GM19397 (cell line): ENCODE results near the gene GNG7.
"Not testable (repeated sequence)": the region's sequence is repeated elsewhere in the genome, so short reads cannot be mapped to it uniquely, and the experiment has no call there.

Source experiments
- ATAC-seq: cut with Tn5 transposase; IDR thresholded peaks from one replicate; pipeline ENCODE4 v1.9.1; 2021; ENCODE audit warnings: mild to moderate bottlenecking, moderate library complexity; ENCODE audit not compliant: unreplicated experiment

The GNG7 gene

DNA sequence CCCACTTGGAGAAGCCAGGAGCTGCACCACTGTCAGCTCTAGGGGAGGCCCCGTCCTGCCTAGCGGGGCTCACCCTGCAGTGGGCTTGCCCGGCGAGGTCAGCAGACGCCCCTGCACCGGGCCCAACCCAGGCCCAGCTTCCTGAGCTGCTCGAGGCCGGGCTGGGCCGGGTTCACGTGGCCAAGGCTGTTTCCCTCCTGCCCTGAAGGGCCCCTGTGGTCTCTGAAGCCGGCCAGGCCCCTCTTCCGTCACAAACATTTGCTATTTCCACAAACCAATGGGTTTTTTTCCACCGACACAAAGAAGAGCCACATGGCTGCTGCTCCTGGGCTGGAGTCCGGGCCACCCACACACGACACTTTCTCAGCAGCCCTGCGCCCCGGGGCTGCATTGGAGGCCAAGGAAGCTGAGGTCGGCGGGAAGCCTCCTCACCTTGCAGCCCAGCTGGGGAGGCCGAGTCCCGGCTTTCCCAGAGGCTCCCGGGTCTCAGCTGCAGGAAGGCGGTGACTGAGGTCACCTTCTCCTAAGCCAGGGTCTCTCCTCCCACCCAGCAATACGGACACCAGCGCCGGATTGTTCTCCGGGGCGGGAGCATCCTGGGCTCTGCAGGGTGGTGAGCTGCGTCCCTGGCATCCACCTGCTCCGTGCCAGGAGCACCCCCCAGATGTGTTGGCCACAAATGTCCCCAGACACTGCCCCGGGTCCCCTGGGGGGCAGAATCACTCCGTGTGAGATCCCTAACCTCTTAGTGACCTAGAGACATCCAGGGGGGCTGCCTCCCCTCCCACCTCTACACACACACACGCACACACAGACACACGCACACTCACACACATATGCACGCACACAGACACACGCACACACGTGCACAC lies 146.0 kb downstream of the GNG7 start:
- ATAC-seq, result no peak

DNA sequence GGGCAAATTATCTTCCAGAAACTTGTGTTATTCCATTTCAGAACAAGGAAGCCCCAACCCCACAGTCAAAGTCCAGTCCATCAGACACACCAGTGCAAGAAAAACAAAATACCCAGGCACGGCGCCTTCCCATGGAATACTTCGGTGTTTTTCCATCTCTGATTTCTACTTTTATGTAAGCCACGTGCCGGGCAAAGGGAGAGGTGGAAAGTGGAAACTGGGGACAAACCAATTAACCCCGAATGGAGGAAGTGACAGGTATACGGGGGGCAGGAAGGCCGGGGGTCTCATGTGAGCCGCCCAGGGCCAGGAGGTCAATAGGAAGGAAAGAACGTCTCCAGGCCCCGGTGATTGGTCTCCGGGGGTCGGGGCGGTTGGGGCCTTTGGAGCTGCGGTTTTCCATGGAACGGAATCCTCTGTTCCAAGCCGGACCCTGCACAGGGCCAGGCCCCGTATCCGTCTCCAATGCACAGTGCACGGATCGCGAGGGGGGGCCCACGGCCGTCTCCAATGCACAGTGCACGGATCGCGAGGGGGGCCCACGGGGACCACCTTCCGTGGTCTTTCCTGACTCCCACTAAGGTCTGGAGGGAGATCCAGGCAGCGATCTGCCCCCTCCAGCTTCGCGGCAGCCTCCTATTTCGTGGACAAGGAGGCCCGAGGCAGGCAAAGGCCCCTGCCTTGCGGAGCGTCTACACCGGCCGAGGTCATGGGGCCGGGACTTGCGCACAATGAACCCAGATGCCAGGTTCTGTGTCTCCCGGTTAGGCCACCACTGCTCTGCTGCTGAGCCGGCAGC lies 146.9 kb downstream of the GNG7 start:
- no peak for ATAC-seq

- ATAC-seq, result no peak
Observed at GRCh38 chr19:2554856-2555255, 147.6 kb downstream of the GNG7 start.

GRCh38 chr19:2553510-2553909 lies 149.0 kb downstream of the GNG7 start:
- ATAC-seq, result no peak

GRCh38 chr19:2552859-2553258 lies 149.6 kb downstream of the GNG7 start:
- ATAC-seq, result peak; percentile 55

DNA sequence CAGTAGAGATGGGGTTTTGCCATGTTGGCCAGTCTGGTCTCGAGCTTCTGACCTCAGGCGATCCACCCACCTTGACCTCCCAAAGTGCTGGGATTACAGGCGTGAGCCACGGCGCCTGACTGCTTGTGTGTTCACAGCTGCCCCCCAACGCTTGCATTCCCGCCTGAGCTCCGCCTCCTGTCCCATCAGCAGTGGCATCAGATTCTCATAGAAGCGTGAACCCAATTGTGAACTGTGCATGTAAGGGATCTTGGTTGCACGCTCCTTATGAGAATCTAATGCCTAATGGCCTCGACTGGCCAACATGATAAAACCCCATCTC lies 150.7 kb downstream of the GNG7 start:
- no peak for ATAC-seq

- no peak for ATAC-seq
Observed at GRCh38 chr19:2551172-2551863, 151.2 kb downstream of the GNG7 start.

GRCh38 chr19:2550431-2551171 lies 151.9 kb downstream of the GNG7 start:
- no peak for ATAC-seq

GRCh38 chr19:2549701-2550191 lies 152.7 kb downstream of the GNG7 start:
- ATAC-seq, result no peak

DNA sequence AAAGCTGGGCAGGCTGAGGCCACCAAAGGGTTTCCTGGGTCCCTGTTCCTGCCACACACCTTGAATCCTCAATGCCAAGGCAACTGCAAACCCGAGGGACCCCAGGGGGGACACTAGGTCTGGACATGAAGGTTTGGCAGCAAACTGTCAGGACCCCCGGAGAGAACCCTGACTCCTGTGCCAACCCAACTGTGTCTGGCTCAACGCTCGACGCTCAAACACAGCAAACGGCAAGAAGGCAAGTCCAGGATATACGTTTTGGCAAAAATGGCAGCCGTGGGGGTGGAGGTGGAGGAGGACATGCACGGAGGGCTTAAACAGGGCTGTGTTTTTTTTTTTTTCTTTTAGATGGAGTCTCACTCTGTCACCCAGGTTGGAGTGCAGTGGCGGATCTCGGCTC lies 153.5 kb downstream of the GNG7 start:
- no peak for ATAC-seq

GRCh38 chr19:2547721-2548120 lies 154.8 kb downstream of the GNG7 start:
- ATAC-seq, result no peak

- no peak for ATAC-seq
Observed at GRCh38 chr19:2547033-2547680, 155.3 kb downstream of the GNG7 start.

DNA sequence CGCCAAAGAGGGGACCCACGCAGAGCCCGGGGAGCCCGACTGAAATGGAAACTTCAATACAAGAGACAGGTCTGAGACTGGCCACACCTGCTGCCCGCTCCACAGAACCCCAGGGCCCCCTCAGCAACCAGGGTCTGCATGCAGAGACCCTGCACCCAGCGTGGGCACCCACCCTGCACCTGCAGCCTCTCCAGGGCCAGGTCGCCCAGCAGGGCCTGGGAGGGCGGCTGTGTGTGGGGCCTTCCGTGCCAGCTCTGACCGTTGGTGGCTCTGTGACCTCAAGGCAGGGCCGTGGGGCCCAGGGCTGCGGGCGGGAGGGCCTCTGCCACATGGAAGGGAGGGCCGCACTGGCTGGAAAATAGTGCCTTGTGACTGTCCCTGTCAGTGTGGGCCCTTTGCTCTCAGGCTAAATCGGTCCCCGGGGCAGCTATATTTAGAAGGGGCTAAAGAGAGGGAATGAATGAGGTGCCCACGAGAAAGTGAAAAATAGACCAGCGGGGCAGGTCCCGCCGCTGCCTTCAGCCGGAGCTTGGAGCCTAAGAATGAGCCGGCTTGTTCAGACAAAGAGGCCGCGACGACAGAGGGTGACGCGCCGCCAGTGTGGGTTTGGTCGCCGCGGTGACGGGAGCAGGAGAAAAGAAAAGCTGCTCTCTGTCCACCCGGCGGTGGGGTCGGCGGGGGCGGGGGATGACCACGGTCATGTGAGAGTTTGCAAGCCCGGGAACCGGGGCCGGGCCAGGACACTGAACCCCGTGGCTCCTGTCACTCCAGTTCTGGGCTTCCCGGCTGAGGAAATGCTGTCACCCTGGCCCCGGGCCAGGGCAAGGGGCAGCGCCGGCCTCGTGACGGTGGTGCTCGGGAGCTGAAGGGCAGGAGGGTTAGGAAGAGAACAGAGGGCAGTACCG lies 156.1 kb downstream of the GNG7 start:
- ATAC-seq, result no peak

DNA sequence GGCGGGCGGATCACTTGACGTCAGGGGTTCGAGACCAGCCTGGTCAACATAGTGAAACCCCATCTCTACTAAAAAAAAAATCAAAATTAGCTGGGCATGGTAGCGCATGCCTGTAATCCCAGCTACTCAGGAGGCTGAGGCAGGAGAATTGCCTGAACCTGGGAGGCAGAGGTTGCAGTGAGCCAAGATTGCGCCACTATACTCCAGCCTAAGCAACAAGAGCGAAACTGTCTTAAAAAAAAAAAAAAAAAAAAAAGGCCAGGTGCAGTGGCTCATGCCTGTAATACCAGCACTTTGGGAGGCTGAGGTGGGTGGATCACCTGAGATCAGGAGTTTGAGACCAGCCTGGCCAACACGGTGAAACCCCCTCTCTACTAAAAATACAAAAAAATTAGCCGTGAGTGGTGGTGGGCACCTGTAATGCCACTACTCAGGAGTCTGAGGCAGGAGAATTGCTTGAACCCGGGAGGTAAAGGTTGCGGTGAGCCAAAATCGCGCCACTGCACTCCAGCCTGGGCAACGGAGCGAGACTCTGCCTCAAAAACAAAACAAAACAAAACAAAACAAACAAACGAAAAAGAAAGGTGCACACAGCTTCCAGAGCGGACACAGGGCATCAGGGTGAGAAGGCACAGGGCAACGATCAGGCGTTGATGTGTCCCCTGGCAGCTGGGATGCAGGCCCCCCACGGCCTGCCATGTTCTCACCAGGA lies 156.9 kb downstream of the GNG7 start:
- not testable (repeated sequence) for ATAC-seq

DNA sequence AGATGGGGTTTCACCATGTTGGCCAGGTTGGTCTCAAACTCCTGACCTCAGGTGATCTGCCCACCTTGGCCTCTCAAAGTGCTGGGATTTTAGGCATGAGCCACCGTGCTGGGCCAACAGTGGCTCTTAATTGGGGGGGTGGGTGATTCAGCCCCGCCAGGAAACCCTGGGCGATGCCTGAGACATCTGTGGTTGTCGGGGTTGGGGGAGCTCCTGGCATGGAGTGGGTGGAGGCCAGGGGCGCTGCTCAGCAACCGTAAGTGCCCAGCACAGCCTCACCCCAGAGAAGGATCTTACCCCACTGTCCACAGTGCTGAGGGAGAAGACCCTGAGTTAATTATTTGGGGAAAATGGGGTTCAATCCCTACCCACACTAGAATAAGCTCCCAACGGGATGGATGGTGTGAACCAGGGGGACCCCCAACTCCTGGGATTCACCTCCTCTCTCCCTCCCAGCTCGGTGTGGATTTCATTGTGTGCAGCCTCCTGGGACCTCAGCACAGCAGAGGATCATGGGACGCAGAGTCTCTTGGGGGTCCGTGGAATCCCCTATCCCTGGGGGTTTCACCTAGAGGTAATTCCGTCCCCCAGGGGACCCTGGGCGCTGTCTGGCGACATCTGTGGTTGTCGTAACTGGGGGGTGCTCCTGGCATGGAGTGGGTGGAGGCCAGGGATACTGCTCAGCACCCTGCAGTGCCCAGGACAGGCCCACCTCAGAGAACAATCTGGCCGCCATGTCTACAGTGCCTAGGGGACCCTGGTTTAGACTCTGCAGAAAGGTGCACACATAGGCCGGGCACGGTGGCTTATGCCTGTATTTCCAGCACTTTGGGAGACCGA lies 157.7 kb downstream of the GNG7 start:
- no peak for ATAC-seq

DNA sequence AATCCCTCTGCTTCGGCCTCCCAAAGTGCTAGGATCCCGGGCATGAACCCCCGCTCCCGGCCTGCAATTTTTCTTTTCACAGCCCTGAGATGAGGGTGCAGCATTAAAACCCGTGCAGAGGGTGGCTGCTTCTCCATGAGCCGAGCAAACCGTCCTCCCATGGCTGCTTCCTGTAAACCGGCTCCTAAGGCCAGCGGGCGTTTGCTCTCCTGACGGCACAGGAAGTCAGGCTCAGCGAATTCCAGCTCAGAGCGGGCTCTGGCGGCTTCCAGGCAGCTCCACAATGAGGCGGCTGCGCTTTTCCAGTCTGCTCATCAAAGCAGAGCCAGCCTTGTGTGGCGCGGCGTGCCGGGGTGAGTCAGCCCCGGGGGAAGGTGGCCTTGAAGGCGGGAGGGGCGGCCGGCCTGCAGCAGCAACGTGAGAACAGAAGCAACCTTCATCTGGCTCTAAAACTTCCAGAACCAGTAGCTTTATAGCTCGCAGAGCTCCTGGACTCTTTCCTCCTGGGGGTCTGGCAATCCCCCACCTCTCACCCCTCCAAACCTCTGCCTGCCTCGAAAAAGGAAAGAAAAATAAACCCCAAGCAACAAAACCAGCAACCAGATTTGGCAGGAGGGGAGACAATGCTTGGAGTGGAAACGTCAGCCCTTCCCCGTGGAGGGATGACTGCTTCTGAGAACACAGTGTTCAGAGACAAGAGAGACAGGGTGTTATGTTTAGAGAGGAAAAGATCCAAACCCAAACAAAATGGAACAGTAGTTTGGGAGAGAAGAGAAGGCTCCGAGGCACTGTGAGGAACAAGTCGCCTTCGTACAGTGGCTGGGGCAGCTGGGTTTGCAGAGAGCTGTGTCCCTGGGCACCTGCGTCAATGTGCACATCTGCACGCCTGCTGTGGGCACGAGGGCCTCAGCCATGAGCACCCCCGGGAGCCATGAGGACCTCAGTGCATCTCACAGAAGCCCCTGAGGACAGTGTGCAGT lies 158.7 kb downstream of the GNG7 start:
- ATAC-seq, result no peak

DNA sequence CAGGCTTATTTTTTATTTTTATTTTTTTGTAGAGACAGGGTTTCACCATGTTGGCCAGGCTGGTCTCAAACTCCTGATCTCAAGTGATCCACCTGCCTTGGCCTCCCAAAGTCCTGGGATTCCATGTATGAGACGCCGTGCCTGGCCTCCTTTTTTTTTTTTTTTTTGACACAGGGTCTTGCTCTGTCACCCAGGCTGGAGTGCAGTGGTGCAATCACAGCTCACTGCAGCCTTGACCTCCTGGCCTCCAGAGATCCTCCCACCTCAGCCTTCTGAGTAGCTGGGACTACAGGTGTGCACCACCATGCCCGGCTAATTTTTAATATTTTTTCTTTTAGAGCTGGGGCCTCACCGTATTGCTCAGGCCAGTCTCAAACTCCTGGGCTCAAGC lies 159.4 kb downstream of the GNG7 start:
- not testable (repeated sequence) for ATAC-seq
